Measurements from ENCODE around the gene EXOSC7. TPM values are rescaled to one million over a fixed set of nuclear protein-coding genes. Genes with fewer than 3 reads are reported as not detected.

EXOSC7 gene
- total and polyA plus RNA-seq, 9 of the 15 experiments (the other 6 are each of a cell fraction or from before 2014, with no cell fraction given) = 88.5 to 237 (median 112) TPM

DNA sequence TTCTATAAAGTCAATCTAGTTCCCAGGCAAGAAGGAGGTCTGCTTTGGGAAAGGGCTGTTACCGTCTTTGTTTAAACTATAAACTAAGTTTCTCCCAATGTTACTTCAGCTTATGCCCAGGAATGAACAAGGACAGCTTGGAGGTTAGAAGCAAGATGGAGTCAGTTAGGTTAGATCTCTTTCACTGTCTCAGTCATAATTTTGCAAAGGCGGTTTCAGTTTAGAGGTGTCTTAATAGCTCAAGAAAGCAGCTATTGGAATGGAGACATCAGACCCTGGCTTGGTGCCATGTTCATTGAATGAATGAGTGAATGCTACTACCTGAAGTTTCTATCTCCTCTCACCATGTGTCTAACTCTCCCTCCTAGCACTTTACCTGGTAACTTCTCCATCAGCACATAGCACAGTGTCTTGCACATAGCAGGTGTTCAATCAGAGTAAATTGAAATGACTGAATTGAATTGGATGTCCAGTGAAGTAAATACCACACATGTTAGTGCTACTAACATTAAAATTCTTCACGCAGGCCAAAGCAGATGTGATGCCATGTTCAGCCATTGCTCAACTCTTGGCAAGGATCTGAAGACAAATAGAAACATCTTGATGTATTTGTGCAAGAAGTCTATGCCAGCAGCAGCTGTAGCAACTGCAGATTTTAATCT is 78.3 kb downstream of the EXOSC7 start (continued):
- TF ChIP-seq CTBP1 (IDR thresholded peaks at IDR 0.05; ENCODE audit: borderline replicate concordance) = no peak
- TF ChIP-seq, protein P1, sequence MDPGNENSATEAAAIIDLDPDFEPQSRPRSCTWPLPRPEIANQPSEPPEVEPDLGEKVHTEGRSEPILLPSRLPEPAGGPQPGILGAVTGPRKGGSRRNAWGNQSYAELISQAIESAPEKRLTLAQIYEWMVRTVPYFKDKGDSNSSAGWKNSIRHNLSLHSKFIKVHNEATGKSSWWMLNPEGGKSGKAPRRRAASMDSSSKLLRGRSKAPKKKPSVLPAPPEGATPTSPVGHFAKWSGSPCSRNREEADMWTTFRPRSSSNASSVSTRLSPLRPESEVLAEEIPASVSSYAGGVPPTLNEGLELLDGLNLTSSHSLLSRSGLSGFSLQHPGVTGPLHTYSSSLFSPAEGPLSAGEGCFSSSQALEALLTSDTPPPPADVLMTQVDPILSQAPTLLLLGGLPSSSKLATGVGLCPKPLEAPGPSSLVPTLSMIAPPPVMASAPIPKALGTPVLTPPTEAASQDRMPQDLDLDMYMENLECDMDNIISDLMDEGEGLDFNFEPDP (CRISPR knock-in tag; IDR thresholded peaks at IDR 0.05) = peak; percentile 96
- no peak for TF ChIP-seq ZNF740 (CRISPR knock-in tag; IDR thresholded peaks at IDR 0.05)
- TF ChIP-seq ZNF740 (tag; IDR thresholded peaks at IDR 0.05) = peak in 1 of 2 experiments; percentile 96; a peak in 2 of 4 replicates
- TF ChIP-seq, protein P2, sequence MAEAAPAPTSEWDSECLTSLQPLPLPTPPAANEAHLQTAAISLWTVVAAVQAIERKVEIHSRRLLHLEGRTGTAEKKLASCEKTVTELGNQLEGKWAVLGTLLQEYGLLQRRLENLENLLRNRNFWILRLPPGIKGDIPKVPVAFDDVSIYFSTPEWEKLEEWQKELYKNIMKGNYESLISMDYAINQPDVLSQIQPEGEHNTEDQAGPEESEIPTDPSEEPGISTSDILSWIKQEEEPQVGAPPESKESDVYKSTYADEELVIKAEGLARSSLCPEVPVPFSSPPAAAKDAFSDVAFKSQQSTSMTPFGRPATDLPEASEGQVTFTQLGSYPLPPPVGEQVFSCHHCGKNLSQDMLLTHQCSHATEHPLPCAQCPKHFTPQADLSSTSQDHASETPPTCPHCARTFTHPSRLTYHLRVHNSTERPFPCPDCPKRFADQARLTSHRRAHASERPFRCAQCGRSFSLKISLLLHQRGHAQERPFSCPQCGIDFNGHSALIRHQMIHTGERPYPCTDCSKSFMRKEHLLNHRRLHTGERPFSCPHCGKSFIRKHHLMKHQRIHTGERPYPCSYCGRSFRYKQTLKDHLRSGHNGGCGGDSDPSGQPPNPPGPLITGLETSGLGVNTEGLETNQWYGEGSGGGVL (CRISPR knock-in tag; IDR thresholded peaks at IDR 0.05) = peak; percentile 87
- no peak for TF ChIP-seq POU5F1 (IDR thresholded peaks at IDR 0.05; ENCODE audit: borderline replicate concordance, low read depth, low read length, partially characterized antibody)
- no peak for TF ChIP-seq DLX4 (CRISPR knock-in tag; IDR thresholded peaks at IDR 0.05)
- no peak for TF ChIP-seq ZNF695 (CRISPR knock-in tag; IDR thresholded peaks at IDR 0.05)
- TF ChIP-seq, protein P3, sequence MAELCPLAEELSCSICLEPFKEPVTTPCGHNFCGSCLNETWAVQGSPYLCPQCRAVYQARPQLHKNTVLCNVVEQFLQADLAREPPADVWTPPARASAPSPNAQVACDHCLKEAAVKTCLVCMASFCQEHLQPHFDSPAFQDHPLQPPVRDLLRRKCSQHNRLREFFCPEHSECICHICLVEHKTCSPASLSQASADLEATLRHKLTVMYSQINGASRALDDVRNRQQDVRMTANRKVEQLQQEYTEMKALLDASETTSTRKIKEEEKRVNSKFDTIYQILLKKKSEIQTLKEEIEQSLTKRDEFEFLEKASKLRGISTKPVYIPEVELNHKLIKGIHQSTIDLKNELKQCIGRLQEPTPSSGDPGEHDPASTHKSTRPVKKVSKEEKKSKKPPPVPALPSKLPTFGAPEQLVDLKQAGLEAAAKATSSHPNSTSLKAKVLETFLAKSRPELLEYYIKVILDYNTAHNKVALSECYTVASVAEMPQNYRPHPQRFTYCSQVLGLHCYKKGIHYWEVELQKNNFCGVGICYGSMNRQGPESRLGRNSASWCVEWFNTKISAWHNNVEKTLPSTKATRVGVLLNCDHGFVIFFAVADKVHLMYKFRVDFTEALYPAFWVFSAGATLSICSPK (IDR thresholded peaks at IDR 0.05; ENCODE audit: borderline replicate concordance) = no peak
- peak; percentile 65 for TF ChIP-seq NFIX (CRISPR knock-in tag; IDR thresholded peaks at IDR 0.05; ENCODE audit: low read depth)
- TF ChIP-seq GTF2E2 (tag; IDR thresholded peaks at IDR 0.05) = peak; percentile 87; the same call in 1 of the 2 replicates
- TF ChIP-seq ARID1B (IDR thresholded peaks at IDR 0.05) = 0 out of 2 replicates have a peak, but pooled peaks have one; percentile 8
- TF ChIP-seq CREB5 (CRISPR knock-in tag; IDR thresholded peaks at IDR 0.05) = peak; percentile 95
- TF ChIP-seq ZNF586 (CRISPR knock-in tag; conservative IDR thresholded peaks at IDR 0.05) = peak; percentile 85
- TF ChIP-seq, protein P4, sequence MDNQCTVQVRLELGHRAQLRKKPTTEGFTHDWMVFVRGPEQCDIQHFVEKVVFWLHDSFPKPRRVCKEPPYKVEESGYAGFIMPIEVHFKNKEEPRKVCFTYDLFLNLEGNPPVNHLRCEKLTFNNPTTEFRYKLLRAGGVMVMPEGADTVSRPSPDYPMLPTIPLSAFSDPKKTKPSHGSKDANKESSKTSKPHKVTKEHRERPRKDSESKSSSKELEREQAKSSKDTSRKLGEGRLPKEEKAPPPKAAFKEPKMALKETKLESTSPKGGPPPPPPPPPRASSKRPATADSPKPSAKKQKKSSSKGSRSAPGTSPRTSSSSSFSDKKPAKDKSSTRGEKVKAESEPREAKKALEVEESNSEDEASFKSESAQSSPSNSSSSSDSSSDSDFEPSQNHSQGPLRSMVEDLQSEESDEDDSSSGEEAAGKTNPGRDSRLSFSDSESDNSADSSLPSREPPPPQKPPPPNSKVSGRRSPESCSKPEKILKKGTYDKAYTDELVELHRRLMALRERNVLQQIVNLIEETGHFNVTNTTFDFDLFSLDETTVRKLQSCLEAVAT (IDR thresholded peaks at IDR 0.05) = no peak
- no peak for TF ChIP-seq TGIF2 (CRISPR knock-in tag; IDR thresholded peaks at IDR 0.05)
- peak; percentile 90 for TF ChIP-seq TCF15 (CRISPR knock-in tag; IDR thresholded peaks at IDR 0.05)

Data from K562 (cell line).